ENCODE data around the gene PURB. TPM values are rescaled to one million over a fixed set of nuclear protein-coding genes. Genes with fewer than 3 reads are reported as not detected.

PURB gene
- total RNA-seq, 1 donor from 2014 or later: 41.5 TPM

- DNase-seq: no peak
- Mint-ChIP-seq H3K27me3 (peaks cover 4% of the 10 kb centered on the region), H3K4me1 (peaks cover 8% of the 10 kb centered on the region), H3K4me3 (no peak overlapping the region), H3K27ac (no peak overlapping the region), H3K36me3 (ENCODE audit: low read depth) (no peaks in the 10 kb centered on the region), H3K9me3 (no peaks in the 10 kb centered on the region)
- intact Hi-C loops (cut with micrococcal nuclease): no loop called here
These were observed 24.5 kb upstream of the PURB start for GRCh38 chr7:44909596-44910389.

DNA sequence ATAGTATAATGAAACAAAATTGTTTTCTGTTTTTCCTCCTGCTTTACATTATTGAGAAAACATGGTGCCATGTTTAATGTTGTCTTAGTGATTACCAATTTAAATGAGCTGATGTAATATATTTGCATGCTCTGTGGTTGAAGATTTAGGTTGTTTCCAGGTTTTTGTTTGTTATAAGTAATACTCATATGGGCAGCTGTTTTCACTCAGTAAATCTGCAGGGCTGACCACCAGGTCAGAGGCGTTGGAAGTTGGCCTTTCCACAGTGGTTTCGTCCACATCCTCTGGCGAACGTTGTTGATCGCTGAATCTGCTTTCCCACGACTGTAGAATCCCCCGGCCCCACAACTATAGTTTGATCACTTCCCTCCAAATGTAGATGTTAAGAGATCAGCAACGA is 21.6 kb upstream of the PURB start:
- H3K27ac Mint-ChIP-seq: no peak overlapping the region
- peaks cover 4% of the 10 kb centered on the region for H3K4me1 Mint-ChIP-seq
- H3K36me3 Mint-ChIP-seq (ENCODE audit: low read depth): no peaks in the 10 kb centered on the region
- H3K4me3 Mint-ChIP-seq: no peak overlapping the region
- DNase-seq: no peak
- H3K9me3 Mint-ChIP-seq: no peaks in the 10 kb centered on the region
- intact Hi-C loops (cut with micrococcal nuclease): no loop called here
- peaks cover 4% of the 10 kb centered on the region for H3K27me3 Mint-ChIP-seq

DNA sequence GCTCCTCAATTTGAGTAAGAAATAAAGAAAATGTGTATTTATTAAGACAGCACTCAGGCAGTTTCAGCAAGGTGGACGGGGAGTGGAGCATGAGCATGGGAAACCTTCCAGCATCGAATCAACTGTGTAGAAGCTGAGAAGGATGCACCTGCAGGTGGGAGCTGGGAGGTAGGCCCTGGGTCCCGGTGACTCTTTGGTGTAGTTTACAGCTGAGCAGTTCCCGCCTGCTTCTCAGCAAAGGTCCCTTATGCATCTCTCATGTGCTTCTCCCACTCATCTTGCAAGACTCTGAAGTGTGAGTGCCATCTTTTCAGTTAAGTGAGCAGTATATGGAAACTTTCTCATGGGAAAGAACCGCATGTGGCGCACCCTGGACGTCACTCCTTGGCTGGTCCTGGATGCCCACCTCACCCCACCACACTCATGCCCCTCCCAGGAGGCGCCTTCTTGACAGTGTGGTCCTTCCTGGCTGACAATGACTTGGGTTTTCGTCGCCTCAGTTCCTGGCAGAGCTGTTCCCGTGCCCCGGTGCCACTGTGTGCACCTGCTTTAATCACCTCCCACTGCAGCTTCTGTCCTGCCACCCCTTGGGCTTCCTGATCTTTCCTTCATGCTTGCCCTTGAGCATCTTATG is 19.8 kb upstream of the PURB start:
- Mint-ChIP-seq H3K9me3 (no peaks in the 10 kb centered on the region), H3K4me1 (peaks cover 4% of the 10 kb centered on the region), H3K27ac (no peak overlapping the region), H3K4me3 (no peak overlapping the region), H3K27me3 (peaks cover 4% of the 10 kb centered on the region), H3K36me3 (ENCODE audit: low read depth) (no peaks in the 10 kb centered on the region)
- intact Hi-C loops (cut with micrococcal nuclease): no loop called here
- no peak for DNase-seq

DNA sequence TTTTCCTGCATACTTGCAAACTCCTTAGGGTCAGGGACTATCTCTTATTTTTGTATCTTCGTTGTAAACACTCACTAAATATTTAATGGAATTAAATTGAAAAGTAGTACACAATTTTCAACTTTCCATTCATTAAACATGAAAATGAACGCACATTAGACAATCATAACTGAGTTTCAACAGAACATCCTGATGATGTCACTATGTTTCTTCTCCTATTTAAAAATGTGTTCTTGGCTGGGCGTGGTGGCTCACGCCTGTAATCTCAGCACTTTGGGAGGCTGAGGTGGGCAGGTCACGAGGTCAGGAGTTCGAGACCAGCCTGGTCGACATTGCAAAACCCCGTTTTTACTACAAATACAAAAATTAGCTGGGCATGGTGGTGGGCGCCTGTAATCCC is 14.1 kb upstream of the PURB start:
- H3K9me3 Mint-ChIP-seq: no peaks in the 10 kb centered on the region
- no peak for DNase-seq
- intact Hi-C loops (cut with micrococcal nuclease): no loop called here
- H3K4me3 Mint-ChIP-seq: no peak overlapping the region
- no peak overlapping the region for H3K27ac Mint-ChIP-seq
- peaks cover 12% of the 10 kb centered on the region for H3K4me1 Mint-ChIP-seq
- no peaks in the 10 kb centered on the region for H3K36me3 Mint-ChIP-seq (ENCODE audit: low read depth)
- no peaks in the 10 kb centered on the region for H3K27me3 Mint-ChIP-seq

- Mint-ChIP-seq H3K27me3 (no peaks in the 10 kb centered on the region), H3K4me1 (peaks cover 15% of the 10 kb centered on the region), H3K36me3 (ENCODE audit: low read depth) (no peaks in the 10 kb centered on the region), H3K27ac (no peak overlapping the region), H3K4me3 (no peak overlapping the region), H3K9me3 (no peaks in the 10 kb centered on the region)
- no peak for DNase-seq
- intact Hi-C loops (cut with micrococcal nuclease): no loop called here
These were observed 12.7 kb upstream of the PURB start for GRCh38 chr7:44898039-44898438.

DNA sequence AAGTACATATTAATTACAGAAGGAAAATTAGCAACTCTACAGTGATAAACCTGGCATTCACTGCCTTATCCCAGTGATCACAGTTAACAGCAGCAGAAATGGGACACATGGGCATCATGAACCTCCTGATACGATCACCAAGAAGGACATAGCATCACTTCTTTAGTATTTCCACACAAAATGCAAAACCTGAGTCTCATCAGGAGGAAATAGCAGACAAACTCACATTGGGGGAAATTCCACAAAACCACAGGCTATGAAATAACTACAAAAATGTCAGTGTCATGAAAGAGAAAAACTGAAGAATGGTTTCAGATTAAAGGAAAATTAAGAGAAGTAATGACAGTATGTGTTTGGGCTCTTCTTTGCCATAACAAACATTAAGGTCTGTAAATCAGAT is 12.0 kb upstream of the PURB start:
- peaks cover 17% of the 10 kb centered on the region for H3K4me1 Mint-ChIP-seq
- no peak overlapping the region for H3K4me3 Mint-ChIP-seq
- intact Hi-C loops (cut with micrococcal nuclease): no loop called here
- no peak overlapping the region for H3K27ac Mint-ChIP-seq
- DNase-seq: no peak
- no peaks in the 10 kb centered on the region for H3K36me3 Mint-ChIP-seq (ENCODE audit: low read depth)
- no peaks in the 10 kb centered on the region for H3K9me3 Mint-ChIP-seq
- no peaks in the 10 kb centered on the region for H3K27me3 Mint-ChIP-seq

GRCh38 chr7:44894888-44895580 is 9.7 kb upstream of the PURB start:
- no peak overlapping the region for H3K27ac Mint-ChIP-seq
- H3K9me3 Mint-ChIP-seq: no peaks in the 10 kb centered on the region
- H3K27me3 Mint-ChIP-seq: no peaks in the 10 kb centered on the region
- DNase-seq: no peak
- no peaks in the 10 kb centered on the region for H3K36me3 Mint-ChIP-seq (ENCODE audit: low read depth)
- H3K4me3 Mint-ChIP-seq: no peak overlapping the region
- intact Hi-C loops (cut with micrococcal nuclease): no loop called here
- H3K4me1 Mint-ChIP-seq: peaks cover 31% of the 10 kb centered on the region

- Mint-ChIP-seq H3K27ac (no peak overlapping the region), H3K4me1 (peaks cover 34% of the 10 kb centered on the region), H3K4me3 (no peak overlapping the region), H3K27me3 (no peaks in the 10 kb centered on the region), H3K36me3 (ENCODE audit: low read depth) (no peaks in the 10 kb centered on the region), H3K9me3 (no peaks in the 10 kb centered on the region)
- intact Hi-C loops (cut with micrococcal nuclease): no loop called here
- no peak for DNase-seq
These were observed 8.4 kb upstream of the PURB start for GRCh38 chr7:44893710-44894234.

GRCh38 chr7:44891791-44892190 is 6.5 kb upstream of the PURB start:
- Mint-ChIP-seq H3K36me3 (ENCODE audit: low read depth) (no peaks in the 10 kb centered on the region), H3K4me1 (peaks cover 35% of the 10 kb centered on the region), H3K4me3 (peak overlapping the region; percentile 47), H3K9me3 (no peaks in the 10 kb centered on the region), H3K27ac (peak overlapping the region; percentile 94), H3K27me3 (no peaks in the 10 kb centered on the region)
- DNase-seq: no peak
- intact Hi-C loops (cut with micrococcal nuclease): loop anchor here (1.0 kb wide), 1 partner anchor 24 kb away; no protein-coding TSS in a partner anchor

GRCh38 chr7:44891372-44891771 is 6.0 kb upstream of the PURB start:
- peaks cover 38% of the 10 kb centered on the region for H3K4me1 Mint-ChIP-seq
- peak overlapping the region; percentile 47 for H3K4me3 Mint-ChIP-seq
- H3K27me3 Mint-ChIP-seq: no peaks in the 10 kb centered on the region
- DNase-seq: peak; percentile 82
- intact Hi-C loops (cut with micrococcal nuclease): loop anchor here (1.0 kb wide), 1 partner anchor 24 kb away; no protein-coding TSS in a partner anchor
- no peaks in the 10 kb centered on the region for H3K9me3 Mint-ChIP-seq
- H3K36me3 Mint-ChIP-seq (ENCODE audit: low read depth): no peaks in the 10 kb centered on the region
- H3K27ac Mint-ChIP-seq: peak overlapping the region; percentile 94

GRCh38 chr7:44889086-44889781 is 3.9 kb upstream of the PURB start:
- H3K9me3 Mint-ChIP-seq: no peaks in the 10 kb centered on the region
- DNase-seq: no peak
- peaks cover 9% of the 10 kb centered on the region for H3K36me3 Mint-ChIP-seq (ENCODE audit: low read depth)
- no peaks in the 10 kb centered on the region for H3K27me3 Mint-ChIP-seq
- intact Hi-C loops (cut with micrococcal nuclease): no loop called here
- peaks cover 41% of the 10 kb centered on the region for H3K4me1 Mint-ChIP-seq
- H3K4me3 Mint-ChIP-seq: no peak overlapping the region
- H3K27ac Mint-ChIP-seq: peak overlapping the region; percentile 68

DNA sequence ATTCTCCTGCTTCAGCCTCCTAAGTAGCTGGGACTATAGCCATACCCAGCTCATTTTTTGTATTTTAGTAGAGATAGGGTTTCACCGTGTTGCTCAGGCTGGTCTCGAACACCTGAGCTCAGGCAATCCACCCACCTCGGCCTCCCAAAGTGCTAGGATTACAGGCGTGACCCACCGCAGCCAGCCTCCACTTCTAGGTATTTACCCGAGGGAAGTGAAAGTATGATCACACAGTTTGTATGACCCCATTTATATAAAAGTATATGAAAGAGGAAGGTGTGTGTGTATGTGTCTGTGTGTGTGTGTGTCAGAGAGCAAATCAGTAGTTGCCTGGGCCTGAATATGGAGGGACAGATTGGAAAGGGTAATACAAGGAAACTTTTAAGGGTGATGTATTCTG is 2.0 kb upstream of the PURB start:
- peaks cover 25% of the 10 kb centered on the region for H3K36me3 Mint-ChIP-seq (ENCODE audit: low read depth)
- H3K27ac Mint-ChIP-seq: peak overlapping the region; percentile 99
- intact Hi-C loops (cut with micrococcal nuclease): no loop called here
- H3K4me3 Mint-ChIP-seq: no peak overlapping the region
- peaks cover 49% of the 10 kb centered on the region for H3K4me1 Mint-ChIP-seq
- H3K27me3 Mint-ChIP-seq: no peaks in the 10 kb centered on the region
- H3K9me3 Mint-ChIP-seq: no peaks in the 10 kb centered on the region
- DNase-seq: peak; percentile 66

DNA sequence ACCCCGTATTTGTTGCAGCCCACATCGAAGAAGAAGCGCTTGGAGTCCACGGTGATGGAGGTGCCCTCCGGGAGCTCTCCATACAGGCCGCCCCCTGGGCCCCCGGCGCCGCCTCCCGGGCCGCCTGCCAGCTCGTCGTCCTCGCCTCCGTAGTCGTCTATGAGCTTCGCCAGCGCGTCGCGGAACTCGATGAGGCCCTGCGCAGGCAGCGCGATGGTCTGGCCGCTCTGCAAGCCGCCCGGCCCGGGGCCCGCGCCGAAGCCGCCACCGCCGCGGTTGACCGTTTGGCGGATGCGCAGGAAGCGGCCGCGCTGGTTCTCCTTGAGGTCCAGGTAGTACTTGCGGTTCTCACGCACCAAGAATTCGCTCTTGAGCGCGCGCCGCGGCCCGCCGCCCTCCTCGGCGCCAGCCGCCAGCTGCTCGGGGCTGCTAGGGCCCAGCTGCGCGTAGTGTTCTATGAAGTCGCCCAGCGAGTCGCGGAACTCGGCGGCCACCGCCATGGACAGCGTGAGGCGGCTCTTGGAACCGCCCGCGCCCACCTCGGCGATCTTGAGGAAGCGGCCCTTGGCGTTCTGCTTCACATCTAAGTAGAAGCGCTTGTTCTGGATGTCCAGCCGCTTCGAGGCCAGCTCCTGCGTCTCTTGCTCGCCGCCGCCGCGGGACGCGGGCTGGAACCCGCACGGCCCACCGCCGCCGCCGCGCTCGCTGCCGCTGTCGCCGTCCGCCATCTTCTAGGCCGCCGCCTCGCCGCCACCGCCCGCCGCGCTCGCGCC is 523 bp downstream of the PURB start:
- peaks cover 48% of the 10 kb centered on the region for H3K36me3 Mint-ChIP-seq (ENCODE audit: low read depth)

More for the DNA sequence above, 523 bp downstream of the PURB start:
- H3K4me3 Mint-ChIP-seq: peak overlapping the region; percentile 97
- H3K27me3 Mint-ChIP-seq: no peaks in the 10 kb centered on the region
- H3K27ac Mint-ChIP-seq: peak overlapping the region; percentile 88
- DNase-seq: peak; percentile 88
- intact Hi-C loops (cut with micrococcal nuclease): loop anchor here (1.0 to 5.0 kb wide), 14 partner anchors 28 to 312 kb away; partner anchors contain the start of genes DDX56, H2AZ2, MYO1G and OGDH
- H3K4me1 Mint-ChIP-seq: peaks cover 50% of the 10 kb centered on the region
- no peaks in the 10 kb centered on the region for H3K9me3 Mint-ChIP-seq
